Adipocyte (in vitro differentiated cells): ENCODE measurements around the gene CCL1.

Source experiments
- DNase-seq: peaks from one replicate; pipeline ENCODE4 v3.0.0-alpha.2; 2015; ENCODE audit warnings: low read depth
- H3K27me3 ChIP-seq: replicated peaks from 2 replicates; pipeline ENCODE4 v1.7.0; 2013; ENCODE audit warnings: mild to moderate bottlenecking, low read length, moderate library complexity; ENCODE audit not compliant: control insufficient read depth, insufficient read depth
- H3K36me3 ChIP-seq: 2 replicates; pipeline ENCODE4 v1.7.0; 2013; ENCODE audit warnings: low read length, mild to moderate bottlenecking, moderate library complexity; ENCODE audit not compliant: control insufficient read depth, insufficient read depth, severe bottlenecking
- H3K4me1 ChIP-seq: 2 replicates; pipeline ENCODE4 v1.7.0; 2013; ENCODE audit warnings: mild to moderate bottlenecking, low read length, moderate library complexity; ENCODE audit not compliant: control insufficient read depth, insufficient read depth
- H3K4me3 ChIP-seq: 2 replicates; pipeline ENCODE4 v1.7.0; 2013; ENCODE audit warnings: mild to moderate bottlenecking, low read length, moderate library complexity
- H3K9ac ChIP-seq: 2 replicates; pipeline ENCODE4 v1.7.0; 2013; ENCODE audit warnings: mild to moderate bottlenecking, low read length, moderate library complexity
- H3K9me3 ChIP-seq: 2 replicates; pipeline ENCODE4 v1.7.0; 2013; ENCODE audit warnings: mild to moderate bottlenecking, low read length, moderate library complexity; ENCODE audit not compliant: control insufficient read depth

CCL1 gene

GRCh38 chr17:34363183-34363661 lies at the start of gene CCL1:
TSS of gene CCL1 (minus strand) at chr17:34363233. CDS start at chr17:34363161, 72 bp downstream.
- Histone ChIP-seq H3K4me3 (no peak within 1 kb of the TSS), H3K36me3 (no peaks in the 10 kb centered on the region), H3K27me3 (peaks cover 50% of the 10 kb centered on the region), H3K9me3 (no peaks in the 10 kb centered on the region), H3K9ac (no peak within 1 kb of the TSS), H3K4me1 (peaks cover 3% of the 10 kb centered on the region)
- no peak for DNase-seq

- H3K27me3 ChIP-seq = peaks cover 43% of the 10 kb centered on the region
- no peak for DNase-seq
Observed at GRCh38 chr17:34412534-34412933, 49.5 kb upstream of the CCL1 start.

GRCh38 chr17:34411646-34412421 lies 48.8 kb upstream of the CCL1 start:
- no peak for DNase-seq
- Histone ChIP-seq H3K4me1 (peaks cover 8% of the 10 kb centered on the region), H3K9ac (no peak overlapping the region), H3K9me3 (no peaks in the 10 kb centered on the region), H3K27me3 (peaks cover 45% of the 10 kb centered on the region), H3K4me3 (no peak overlapping the region), H3K36me3 (no peaks in the 10 kb centered on the region)

More at GRCh38 chr17:34412534-34412933, 49.5 kb upstream of the CCL1 start:
- Histone ChIP-seq H3K36me3 (no peaks in the 10 kb centered on the region), H3K4me1 (peaks cover 8% of the 10 kb centered on the region), H3K4me3 (no peak overlapping the region), H3K9ac (no peak overlapping the region), H3K9me3 (no peaks in the 10 kb centered on the region)

- no peak for DNase-seq
- Histone ChIP-seq H3K9ac (no peak overlapping the region), H3K4me3 (no peak overlapping the region), H3K9me3 (no peaks in the 10 kb centered on the region), H3K27me3 (peaks cover 32% of the 10 kb centered on the region), H3K36me3 (no peaks in the 10 kb centered on the region), H3K4me1 (peaks cover 5% of the 10 kb centered on the region)
Observed at GRCh38 chr17:34409352-34409751, 46.3 kb upstream of the CCL1 start.

GRCh38 chr17:34408439-34408838 lies 45.4 kb upstream of the CCL1 start:
- no peak for DNase-seq
- Histone ChIP-seq H3K27me3 (peaks cover 29% of the 10 kb centered on the region), H3K4me3 (no peak overlapping the region), H3K4me1 (no peaks in the 10 kb centered on the region), H3K9me3 (no peaks in the 10 kb centered on the region), H3K9ac (no peak overlapping the region), H3K36me3 (no peaks in the 10 kb centered on the region)

- Histone ChIP-seq H3K9ac (no peak overlapping the region), H3K27me3 (peaks cover 31% of the 10 kb centered on the region), H3K4me1 (no peaks in the 10 kb centered on the region), H3K4me3 (no peak overlapping the region), H3K9me3 (no peaks in the 10 kb centered on the region), H3K36me3 (no peaks in the 10 kb centered on the region)
- DNase-seq = no peak
Observed at GRCh38 chr17:34406226-34406625, 43.2 kb upstream of the CCL1 start.

- H3K9me3 ChIP-seq = no peaks in the 10 kb centered on the region
- no peak overlapping the region for H3K9ac ChIP-seq
- H3K4me1 ChIP-seq = no peaks in the 10 kb centered on the region
- no peaks in the 10 kb centered on the region for H3K36me3 ChIP-seq
- DNase-seq = no peak
- no peak overlapping the region for H3K4me3 ChIP-seq
- peaks cover 41% of the 10 kb centered on the region for H3K27me3 ChIP-seq
Observed at GRCh38 chr17:34403006-34403405, 40.0 kb upstream of the CCL1 start.

- Histone ChIP-seq H3K4me1 (no peaks in the 10 kb centered on the region), H3K9ac (no peak overlapping the region), H3K4me3 (no peak overlapping the region), H3K36me3 (no peaks in the 10 kb centered on the region), H3K27me3 (peaks cover 32% of the 10 kb centered on the region), H3K9me3 (no peaks in the 10 kb centered on the region)
- no peak for DNase-seq
Observed at GRCh38 chr17:34401165-34401564, 38.1 kb upstream of the CCL1 start.

GRCh38 chr17:34400301-34400931 lies 37.4 kb upstream of the CCL1 start:
- no peak overlapping the region for H3K4me3 ChIP-seq
- no peaks in the 10 kb centered on the region for H3K4me1 ChIP-seq
- H3K36me3 ChIP-seq = no peaks in the 10 kb centered on the region
- H3K9ac ChIP-seq = no peak overlapping the region
- no peak for DNase-seq
- H3K27me3 ChIP-seq = peaks cover 33% of the 10 kb centered on the region
- H3K9me3 ChIP-seq = no peaks in the 10 kb centered on the region

- no peaks in the 10 kb centered on the region for H3K36me3 ChIP-seq
- no peak overlapping the region for H3K9ac ChIP-seq
- DNase-seq = no peak
- no peaks in the 10 kb centered on the region for H3K9me3 ChIP-seq
- no peaks in the 10 kb centered on the region for H3K4me1 ChIP-seq
- H3K4me3 ChIP-seq = no peak overlapping the region
- peaks cover 39% of the 10 kb centered on the region for H3K27me3 ChIP-seq
Observed at GRCh38 chr17:34399725-34400124, 36.7 kb upstream of the CCL1 start.

GRCh38 chr17:34398990-34399389 lies 36.0 kb upstream of the CCL1 start:
- no peaks in the 10 kb centered on the region for H3K36me3 ChIP-seq
- no peak for DNase-seq
- no peak overlapping the region for H3K4me3 ChIP-seq
- H3K27me3 ChIP-seq = peaks cover 42% of the 10 kb centered on the region
- no peaks in the 10 kb centered on the region for H3K4me1 ChIP-seq
- no peak overlapping the region for H3K9ac ChIP-seq
- H3K9me3 ChIP-seq = no peaks in the 10 kb centered on the region
